Suppressor macrophage (primary cell): Measurements from ENCODE around the gene FMN1.

ENCODE experiments used
- DNase-seq, 4 experiments: peaks; one replicate each; pipeline ENCODE4 v3.0.0-alpha.2; 2020 to 2022

The FMN1 gene

GRCh38 chr15:32879980-32880379 lies 314.5 kb downstream of the FMN1 start:
- peak in 3 of 4 experiments; percentile 34 to 69 (median 54) for DNase-seq

GRCh38 chr15:32878869-32879805 lies 315.4 kb downstream of the FMN1 start:
- DNase-seq = peak in 3 of 4 experiments; percentile 27 to 57 (median 31)

- no peak for DNase-seq
Observed at GRCh38 chr15:32878342-32878741, 316.2 kb downstream of the FMN1 start.

DNA sequence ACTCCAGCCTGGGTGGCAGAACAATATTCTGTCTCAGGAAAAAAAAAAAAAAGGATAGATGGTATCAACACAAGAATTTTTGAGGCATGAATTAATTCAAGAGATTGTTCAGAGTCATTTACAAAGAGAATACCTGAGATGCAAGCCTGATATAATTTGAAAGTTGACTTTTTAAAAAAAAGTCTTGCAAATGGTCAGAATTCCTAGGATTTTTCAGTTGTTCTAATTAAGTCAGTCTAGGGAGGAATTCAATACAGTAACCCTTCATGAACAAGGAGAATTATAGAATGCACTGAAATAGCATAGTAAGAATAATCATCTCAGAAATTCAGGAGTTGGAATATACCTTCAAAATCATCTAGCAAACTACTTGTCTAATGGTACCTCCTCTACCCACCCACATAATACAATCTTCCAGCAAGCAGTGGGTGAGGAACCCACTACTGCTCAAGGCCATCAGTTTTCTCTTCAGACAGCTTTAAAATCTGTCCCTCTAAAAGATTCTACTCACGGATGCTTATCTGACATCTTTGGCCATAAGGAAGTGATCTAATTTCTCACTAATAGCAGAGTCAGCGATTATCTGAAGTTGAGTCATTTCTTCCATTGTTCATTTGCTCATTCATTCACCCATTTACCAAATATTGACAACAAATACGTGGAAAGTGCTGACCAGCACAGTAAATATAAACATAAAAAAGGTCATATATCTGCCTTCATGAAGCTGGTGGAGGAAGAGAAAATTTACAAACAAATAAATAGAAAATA lies 317.1 kb downstream of the FMN1 start:
- DNase-seq = peak in 2 of 4 experiments; percentile 38 to 44

DNA sequence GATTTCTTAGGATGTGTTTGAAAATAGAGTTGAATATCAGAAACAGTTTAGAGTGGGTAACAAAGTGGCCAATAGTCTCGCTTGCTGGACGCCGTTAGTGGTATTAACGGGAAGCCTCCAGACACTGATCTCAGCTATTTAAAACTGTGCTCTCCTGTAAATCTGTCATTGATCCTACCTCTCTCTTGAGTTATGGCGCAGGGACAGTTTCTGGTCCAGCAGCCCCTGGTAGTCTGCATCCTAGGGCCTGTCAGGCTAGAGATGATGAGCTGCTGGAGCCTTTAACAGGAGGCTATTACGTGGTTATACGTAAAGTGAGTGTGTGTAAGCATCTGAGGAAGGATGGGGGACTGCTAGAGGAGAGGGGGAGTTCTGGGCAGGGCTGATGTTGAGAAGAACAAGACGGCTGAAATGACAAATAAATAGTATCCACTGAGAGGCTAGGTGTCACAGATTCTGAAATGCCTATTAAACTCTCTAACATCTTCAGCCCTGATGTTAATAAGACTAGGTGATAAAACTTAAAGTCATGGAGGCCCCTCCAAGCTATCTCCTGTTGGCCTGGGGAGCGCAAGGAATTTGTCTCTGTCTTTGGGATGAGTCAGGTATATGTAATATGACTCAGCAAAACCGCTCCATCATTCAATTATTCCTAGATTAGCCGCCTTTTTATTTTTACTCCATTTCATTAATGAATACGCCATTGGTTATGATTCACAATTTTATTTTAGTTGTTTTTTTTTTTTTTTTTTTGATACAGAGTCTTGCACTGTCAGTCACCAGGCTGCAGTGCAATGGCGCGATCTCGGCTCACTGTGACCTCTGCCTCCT lies 321.0 kb downstream of the FMN1 start:
- no peak for DNase-seq

DNA sequence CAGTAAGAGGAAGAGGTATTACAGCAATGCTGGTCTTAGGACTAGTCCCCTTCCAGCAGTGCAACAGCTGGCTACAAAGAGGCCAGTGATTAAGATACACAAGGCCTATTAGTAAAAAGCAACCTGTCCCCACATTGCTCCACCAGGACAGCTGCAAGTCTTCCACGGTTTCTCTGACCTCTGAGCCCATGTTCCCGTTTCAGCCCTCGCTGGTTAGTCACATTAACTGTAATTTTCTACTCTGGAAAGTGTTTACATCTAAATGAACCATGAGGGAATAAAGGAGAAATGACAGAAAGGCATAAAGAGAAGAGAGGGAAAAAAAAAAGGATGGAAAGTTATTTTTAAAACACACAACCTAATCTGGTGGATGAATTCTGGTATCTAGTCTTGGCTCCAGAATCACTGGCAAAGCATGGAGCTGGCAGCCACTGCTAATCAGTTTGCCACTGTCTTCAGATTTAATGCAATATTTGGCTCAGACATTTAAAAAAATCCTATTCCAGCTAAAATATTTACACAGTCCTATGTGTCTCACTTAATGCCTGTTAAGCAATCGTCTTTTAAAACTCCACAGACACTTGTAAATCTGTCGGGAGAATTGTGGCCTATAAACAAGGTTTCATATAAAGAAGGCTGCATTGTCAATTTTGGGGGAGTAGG lies 321.8 kb downstream of the FMN1 start:
- DNase-seq = peak; percentile 76 to 92 (median 82)

GRCh38 chr15:32871883-32872282 lies 322.6 kb downstream of the FMN1 start:
- DNase-seq = no peak

DNA sequence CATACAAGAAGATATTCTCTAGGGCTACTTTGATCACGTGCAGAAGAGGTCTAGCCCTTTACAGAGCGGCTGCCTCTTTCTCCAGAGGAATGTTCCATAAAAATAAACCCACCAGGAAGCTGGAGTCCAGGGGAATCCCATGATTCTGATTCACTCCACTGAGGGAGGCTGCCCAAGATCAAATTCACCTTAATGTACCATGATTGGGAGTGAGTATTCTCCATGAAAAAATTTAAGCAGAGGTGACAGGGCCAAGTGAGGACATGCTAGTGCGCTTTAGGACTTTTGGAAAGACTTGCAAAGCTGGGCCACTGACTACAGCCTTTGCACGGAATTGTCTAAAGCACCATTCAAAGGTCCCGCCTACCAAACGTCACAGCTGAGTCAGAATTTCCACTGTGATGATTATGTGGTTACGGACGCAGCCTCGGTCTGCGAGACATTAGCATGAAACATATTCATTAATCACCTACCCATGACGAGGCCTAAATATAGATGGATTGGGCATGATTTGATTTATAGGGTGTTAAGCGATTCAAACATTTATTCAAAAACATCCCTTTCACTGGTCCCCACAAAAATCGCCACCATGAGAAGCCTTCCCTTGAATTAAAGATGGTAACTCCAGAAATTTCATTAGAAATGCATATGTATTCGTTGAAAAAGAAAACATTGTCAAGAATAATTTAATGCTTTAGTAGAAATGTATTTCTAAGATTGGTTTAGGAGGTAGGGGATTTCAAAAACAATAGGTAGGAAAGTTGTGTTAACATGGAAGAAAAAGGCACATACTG lies 324.1 kb downstream of the FMN1 start:
- peak; percentile 41 to 67 (median 48) for DNase-seq

DNA sequence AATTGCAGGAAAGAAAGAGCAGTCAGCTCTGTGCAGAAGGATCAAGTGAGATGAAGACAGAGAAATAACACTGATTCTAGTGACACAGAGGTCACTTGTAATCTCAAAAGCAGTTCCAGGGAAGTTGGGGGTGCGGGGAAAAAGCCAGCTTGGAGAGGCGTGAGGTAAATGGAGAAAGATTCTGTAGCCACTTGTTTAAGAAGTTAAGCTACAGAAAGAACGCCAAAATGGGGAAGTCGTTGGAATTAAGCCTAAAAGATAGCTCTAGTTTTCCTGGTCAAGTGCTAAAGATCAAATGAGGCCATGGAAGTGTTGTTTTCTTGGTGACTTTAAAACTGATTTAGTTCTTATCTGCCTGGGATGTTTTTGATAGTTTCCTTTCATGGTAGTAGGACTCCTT lies 324.7 kb downstream of the FMN1 start:
- peak; percentile 39 to 63 (median 58) for DNase-seq

DNA sequence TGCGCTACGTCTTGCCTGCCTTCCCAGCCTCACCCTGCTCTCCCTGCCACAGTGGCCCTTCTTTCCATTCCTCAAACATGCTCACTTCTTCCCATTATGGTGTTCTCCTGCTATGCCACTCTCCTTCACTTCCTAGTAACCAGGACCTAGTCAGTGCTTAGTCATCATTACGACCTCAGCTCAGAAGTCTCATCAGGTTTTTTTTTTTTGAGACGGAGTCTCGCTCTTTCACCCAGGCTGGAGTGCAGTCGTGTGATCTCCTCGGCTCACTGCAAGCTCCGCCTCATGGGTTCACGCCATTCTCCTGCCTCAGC lies 327.2 kb downstream of the FMN1 start:
- peak; percentile 68 to 91 (median 80) for DNase-seq

DNA sequence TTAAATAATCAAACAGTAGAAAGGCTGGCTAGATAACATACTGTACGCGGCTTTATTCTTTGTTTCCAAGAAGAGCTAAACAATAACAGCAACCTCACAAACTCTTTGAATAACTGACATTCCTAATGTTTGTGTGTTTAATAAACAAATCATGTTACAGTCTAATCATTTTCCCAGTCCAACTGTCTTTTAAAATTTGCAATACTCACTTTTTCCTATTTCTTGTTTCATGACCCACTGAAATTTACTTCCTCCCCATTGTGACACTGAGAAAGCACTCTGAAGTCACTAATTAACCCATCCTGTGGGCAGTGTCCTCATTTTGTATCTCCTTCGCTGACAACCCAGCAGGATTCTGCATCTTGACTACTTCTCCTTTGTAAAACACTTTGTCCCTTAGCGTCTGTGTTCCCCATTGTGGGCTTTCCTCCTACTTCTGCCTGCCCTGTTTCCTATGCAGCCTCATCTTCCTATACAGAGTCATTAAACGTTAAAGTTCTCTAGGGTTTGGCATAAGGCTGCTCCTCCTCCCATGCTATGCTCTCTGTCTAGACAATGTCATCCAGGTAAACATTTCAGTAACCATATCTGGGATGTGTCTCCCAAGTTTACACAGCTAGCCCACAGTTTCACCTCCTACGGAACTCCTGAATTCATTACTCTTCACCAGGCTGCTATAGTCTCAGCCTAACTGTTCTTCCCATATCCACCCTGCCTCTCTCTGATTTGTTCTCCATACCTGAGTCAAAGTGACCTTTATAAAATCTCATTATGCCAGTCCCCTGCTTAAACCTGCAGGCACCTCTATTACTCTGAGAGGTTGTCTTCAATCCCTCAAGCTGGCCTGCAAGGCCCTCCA lies 327.8 kb downstream of the FMN1 start:
- DNase-seq = peak; percentile 83 to 97 (median 88)

DNA sequence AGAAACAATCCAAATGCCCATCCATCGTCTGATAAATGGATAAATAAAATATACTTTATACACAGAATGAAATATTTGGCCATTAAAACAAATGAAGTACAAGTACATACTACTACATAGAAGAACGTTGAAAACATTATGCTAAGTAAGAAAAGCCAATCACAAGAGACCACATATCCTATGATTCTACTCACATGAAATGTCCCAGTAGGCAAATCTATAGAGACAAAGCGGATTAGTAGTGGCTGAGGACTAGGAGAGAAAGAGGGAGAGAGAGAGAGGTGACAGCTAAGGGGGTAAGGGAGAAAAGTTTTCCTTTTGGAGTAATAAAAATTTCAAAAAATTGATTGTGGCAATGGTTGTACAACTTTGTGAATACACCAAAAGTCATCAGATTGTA lies 329.7 kb downstream of the FMN1 start:
- DNase-seq = no peak

DNA sequence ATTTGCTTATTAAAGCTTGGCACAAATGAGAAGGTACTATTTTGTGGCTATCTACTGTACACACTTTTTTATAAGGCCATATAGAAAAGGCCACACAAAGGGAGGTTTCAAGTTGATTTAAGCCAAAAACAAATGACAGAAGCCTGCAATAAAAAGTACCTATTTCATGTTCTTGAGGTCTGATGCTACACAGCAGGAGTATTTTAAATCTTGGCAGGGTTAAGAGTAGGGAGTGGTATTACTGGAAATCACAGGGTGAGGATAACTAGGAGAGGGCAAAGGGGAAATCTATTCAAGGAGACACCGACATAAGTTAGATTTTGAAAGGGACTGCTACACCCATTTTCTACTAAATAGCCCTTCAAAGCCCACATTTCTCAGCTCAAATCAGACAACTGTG lies 330.5 kb downstream of the FMN1 start:
- no peak for DNase-seq

- DNase-seq = peak; percentile 44 to 72 (median 64)
Observed at GRCh38 chr15:32861761-32862160, 332.8 kb downstream of the FMN1 start.

- no peak for DNase-seq
Observed at GRCh38 chr15:32861174-32861573, 333.3 kb downstream of the FMN1 start.

DNA sequence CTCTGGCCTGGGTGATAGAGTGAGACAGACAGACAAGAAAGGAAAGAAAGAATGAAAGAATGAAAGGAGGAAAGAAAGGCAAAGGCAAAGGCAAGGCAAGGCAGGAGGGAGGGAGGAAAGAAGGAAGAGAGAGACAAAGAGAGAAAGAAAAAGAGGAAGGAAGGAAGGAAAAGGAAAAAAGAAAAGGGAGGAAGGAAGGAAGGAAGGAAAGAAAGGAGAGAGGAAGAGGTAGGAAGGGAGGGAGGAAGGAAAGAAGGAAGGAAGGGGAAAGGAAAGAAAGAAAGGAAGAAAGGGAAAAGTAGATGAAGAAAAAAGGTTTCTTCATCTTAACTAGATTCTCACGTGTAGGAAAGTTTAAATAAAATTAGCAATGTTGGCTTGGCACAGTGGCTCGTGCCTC lies 334.5 kb downstream of the FMN1 start:
- DNase-seq = no peak

GRCh38 chr15:32859251-32859650 lies 335.3 kb downstream of the FMN1 start:
- DNase-seq = no peak

DNA sequence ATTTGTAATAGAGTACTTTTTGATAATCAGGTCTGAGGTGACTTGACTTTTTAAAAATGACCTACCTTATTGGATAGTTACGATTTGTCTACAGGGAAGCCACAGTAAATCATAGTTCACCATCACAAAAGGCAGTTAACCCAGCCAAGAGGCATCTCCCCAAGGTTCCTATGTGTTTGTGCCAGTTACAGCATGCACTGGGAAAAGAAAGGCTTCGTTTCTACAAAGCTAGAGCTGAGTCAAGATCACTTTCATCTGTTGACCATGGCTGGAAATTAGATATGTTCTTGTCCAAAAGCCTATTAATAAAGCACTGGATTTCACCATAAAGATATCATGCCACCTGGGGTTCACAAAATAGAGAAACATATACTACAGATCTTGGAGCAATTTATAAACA lies 336.8 kb downstream of the FMN1 start:
- no peak for DNase-seq

GRCh38 chr15:32856753-32857152 lies 337.8 kb downstream of the FMN1 start:
- DNase-seq = no peak

GRCh38 chr15:32855942-32856341 lies 338.6 kb downstream of the FMN1 start:
- DNase-seq = peak in 2 of 4 experiments; percentile 23 to 65
